ENCODE data around the gene VPS9D1. TPM values are rescaled to one million over a fixed set of nuclear protein-coding genes. Genes with fewer than 3 reads are reported as not detected.
"Not testable (repeated sequence)": the region's sequence is repeated elsewhere in the genome, so short reads cannot be mapped to it uniquely, and the experiment has no call there.

Gene VPS9D1
- total RNA-seq, 2 donors from 2014 or later, result 9.5 to 18.3 TPM

- ATAC-seq (ENCODE audit: insufficient number of reproducible peaks, low FRiP score, low read depth), result no peak
- Histone ChIP-seq H3K4me3 (no peak overlapping the region), H3K36me3 (no peaks in the 10 kb centered on the region), H3K9me3 (no peaks in the 10 kb centered on the region), H3K27ac (no peak overlapping the region), H3K27me3 (replicated peaks; ENCODE audit: insufficient read depth) (no peaks in the 10 kb centered on the region), H3K4me1 (ENCODE audit: control insufficient read depth in 1 of 2, low read depth in 2 of 2) (no peaks in the 10 kb centered on the region)
- no peak for DNase-seq (ENCODE audit: low spot score)
- no peak for TF ChIP-seq CTCF (IDR thresholded peaks at IDR 0.05)
Observed at GRCh38 chr16:89672177-89672941, 48.3 kb downstream of the VPS9D1 start.

GRCh38 chr16:89671565-89671964, 49.1 kb downstream of the VPS9D1 start:
- not testable (repeated sequence) for H3K4me3 ChIP-seq; H3K27me3 ChIP-seq (replicated peaks; ENCODE audit: insufficient read depth); H3K27ac ChIP-seq; DNase-seq (ENCODE audit: low spot score); H3K9me3 ChIP-seq; H3K36me3 ChIP-seq; ATAC-seq (ENCODE audit: insufficient number of reproducible peaks, low FRiP score, low read depth); H3K4me1 ChIP-seq (ENCODE audit: control insufficient read depth in 1 of 2, low read depth in 2 of 2)

- no peak for DNase-seq (ENCODE audit: low spot score)
- Histone ChIP-seq H3K4me1 (ENCODE audit: control insufficient read depth in 1 of 2, low read depth in 2 of 2) (no peaks in the 10 kb centered on the region), H3K4me3 (no peak overlapping the region), H3K27ac (no peak overlapping the region), H3K9me3 (no peaks in the 10 kb centered on the region), H3K36me3 (no peaks in the 10 kb centered on the region), H3K27me3 (replicated peaks; ENCODE audit: insufficient read depth) (no peaks in the 10 kb centered on the region)
- TF ChIP-seq CTCF (IDR thresholded peaks at IDR 0.05), result no peak
- ATAC-seq (ENCODE audit: insufficient number of reproducible peaks, low FRiP score, low read depth), result no peak
Observed at GRCh38 chr16:89670496-89671431, 49.9 kb downstream of the VPS9D1 start.

GRCh38 chr16:89669755-89670154, 50.9 kb downstream of the VPS9D1 start:
- no peaks in the 10 kb centered on the region for H3K4me1 ChIP-seq (ENCODE audit: control insufficient read depth in 1 of 2, low read depth in 2 of 2)
- no peak overlapping the region for H3K4me3 ChIP-seq
- DNase-seq (ENCODE audit: low spot score) (no peak), ATAC-seq (ENCODE audit: insufficient number of reproducible peaks, low FRiP score, low read depth) (no peak)
- TF ChIP-seq CTCF (IDR thresholded peaks at IDR 0.05), result no peak
- no peaks in the 10 kb centered on the region for H3K36me3 ChIP-seq
- H3K9me3 ChIP-seq, result no peaks in the 10 kb centered on the region
- H3K27ac ChIP-seq, result no peak overlapping the region
- no peaks in the 10 kb centered on the region for H3K27me3 ChIP-seq (replicated peaks; ENCODE audit: insufficient read depth)

- Histone ChIP-seq H3K27ac (no peak overlapping the region), H3K27me3 (replicated peaks; ENCODE audit: insufficient read depth) (no peaks in the 10 kb centered on the region), H3K36me3 (no peaks in the 10 kb centered on the region), H3K9me3 (no peaks in the 10 kb centered on the region), H3K4me3 (no peak overlapping the region), H3K4me1 (ENCODE audit: control insufficient read depth in 1 of 2, low read depth in 2 of 2) (no peaks in the 10 kb centered on the region)
- no peak for DNase-seq (ENCODE audit: low spot score)
- ATAC-seq (ENCODE audit: insufficient number of reproducible peaks, low FRiP score, low read depth), result no peak
- TF ChIP-seq CTCF (IDR thresholded peaks at IDR 0.05), result no peak
Observed at GRCh38 chr16:89668790-89669158, 51.9 kb downstream of the VPS9D1 start.

Data from thoracic aorta (tissue), 2 donors.